Gastroesophageal sphincter (tissue), 3 donors: Measurements from ENCODE around the gene STARD8.

Source experiments
- CTCF ChIP-seq, 4 experiments: fragments of 200-600 bp in 2 of 4; fragments of 450-650 bp in 2 of 4; sonication (generic) in 1 of 4; IDR thresholded peaks; one replicate each; pipeline ENCODE4 v1.5.1; 2017 to 2019; ENCODE audit warnings: antibody characterized with exemption in 4 of 4, mild to moderate bottlenecking in 2 of 4, moderate library complexity in 2 of 4
- POLR2A ChIP-seq, 2 donors: fragments of 450-650 bp; IDR thresholded peaks; one replicate each; pipeline ENCODE4 v1.6.1; 2017; ENCODE audit warnings: antibody characterized with exemption in 2 of 2, mild to moderate bottlenecking in 2 of 2, moderate library complexity in 1 of 2
- POLR2AphosphoS5 ChIP-seq: sonication (generic); formaldehyde crosslinking; IDR thresholded peaks from one replicate; pipeline ENCODE4 v1.6.1; 2017; ENCODE audit warnings: antibody characterized with exemption

- TF ChIP-seq CTCF (IDR thresholded peaks at IDR 0.05) (no peak), POLR2AphosphoS5 (no peak), POLR2A (IDR thresholded peaks at IDR 0.05) (no peak)
Measured at GRCh38 chrX:68703369-68703768, 55.9 kb downstream of the STARD8 start.
